ENCODE measurements around the gene MAP6D1. TPM values are rescaled to one million over a fixed set of nuclear protein-coding genes. Genes with fewer than 3 reads are reported as not detected.

Gene MAP6D1
- total RNA-seq, 1 donor = 3.5 TPM

GRCh38 chr3:183854318-183855035 lies 29.1 kb upstream of the MAP6D1 start:
- no peak for TF ChIP-seq CTCF (IDR thresholded peaks at IDR 0.05; ENCODE audit: insufficient read depth, low read depth, low read length)
- no peak overlapping the region for H3K4me3 ChIP-seq (ENCODE audit: low read depth, low read length)
- no peak for DNase-seq (ENCODE audit: low read depth)

DNA sequence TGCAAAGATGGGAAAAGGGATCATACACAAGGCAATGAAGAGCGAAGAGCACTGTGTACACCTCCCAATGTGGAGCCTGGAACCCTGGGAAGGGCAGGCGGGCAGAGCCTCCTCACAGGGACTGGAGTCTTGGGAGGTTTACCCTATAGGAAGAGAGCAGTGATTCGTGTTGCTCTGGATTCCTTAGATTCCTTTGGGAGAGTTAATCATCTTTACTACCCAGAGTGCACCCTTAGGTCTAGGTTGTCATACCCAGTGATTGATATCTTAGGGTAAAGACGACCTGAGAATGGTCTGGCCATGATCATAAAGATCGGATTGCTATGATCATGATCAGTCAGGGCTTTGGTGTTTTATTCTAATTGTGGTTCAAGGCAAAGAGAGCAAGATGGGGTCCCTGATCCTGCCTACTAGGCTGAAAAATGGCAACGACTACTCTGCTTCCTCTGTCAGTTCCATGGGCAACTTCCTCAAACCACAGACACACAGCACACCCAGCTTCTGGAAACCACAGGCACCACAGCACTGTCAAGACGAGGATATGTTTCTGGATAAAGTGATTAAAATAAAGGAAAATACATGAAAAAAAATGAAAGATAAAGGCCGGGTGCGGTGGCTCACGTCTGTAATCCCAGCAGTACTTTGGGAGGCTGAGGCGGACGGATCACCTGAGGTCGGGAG lies 20.4 kb upstream of the MAP6D1 start:
- no peak for TF ChIP-seq CTCF (IDR thresholded peaks at IDR 0.05; ENCODE audit: insufficient read depth, low read depth, low read length)
- DNase-seq (ENCODE audit: low read depth) = no peak

GRCh38 chr3:183845090-183845489 lies 19.7 kb upstream of the MAP6D1 start:
- DNase-seq (ENCODE audit: low read depth) = no peak
- TF ChIP-seq CTCF (IDR thresholded peaks at IDR 0.05; ENCODE audit: insufficient read depth, low read depth, low read length) = no peak
- no peak overlapping the region for H3K4me3 ChIP-seq (ENCODE audit: low read depth, low read length)

More for the DNA sequence above, 20.4 kb upstream of the MAP6D1 start:
- no peak overlapping the region for H3K4me3 ChIP-seq (ENCODE audit: low read depth, low read length)

DNA sequence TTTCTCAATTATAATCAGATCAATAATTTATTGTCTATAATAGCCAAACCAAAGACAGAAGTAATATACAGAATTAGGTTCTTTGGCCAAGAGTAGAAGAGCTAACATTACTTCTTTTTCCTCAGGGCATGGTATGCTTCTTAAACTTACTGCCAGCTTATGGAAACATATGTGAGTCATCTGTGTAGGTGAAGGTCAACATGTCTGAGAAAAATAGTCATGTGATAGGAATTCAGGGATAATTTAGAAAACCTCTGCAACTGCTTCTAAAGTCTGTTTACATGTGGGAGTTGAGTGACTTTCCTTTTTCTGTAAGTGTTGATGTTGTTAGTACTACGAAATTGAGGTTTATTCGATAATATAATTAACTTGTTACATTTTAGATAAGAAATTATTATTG lies 19.2 kb upstream of the MAP6D1 start:
- no peak for TF ChIP-seq CTCF (IDR thresholded peaks at IDR 0.05; ENCODE audit: insufficient read depth, low read depth, low read length)
- DNase-seq (ENCODE audit: low read depth) = peak; percentile 83
- H3K4me3 ChIP-seq (ENCODE audit: low read depth, low read length) = no peak overlapping the region

DNA sequence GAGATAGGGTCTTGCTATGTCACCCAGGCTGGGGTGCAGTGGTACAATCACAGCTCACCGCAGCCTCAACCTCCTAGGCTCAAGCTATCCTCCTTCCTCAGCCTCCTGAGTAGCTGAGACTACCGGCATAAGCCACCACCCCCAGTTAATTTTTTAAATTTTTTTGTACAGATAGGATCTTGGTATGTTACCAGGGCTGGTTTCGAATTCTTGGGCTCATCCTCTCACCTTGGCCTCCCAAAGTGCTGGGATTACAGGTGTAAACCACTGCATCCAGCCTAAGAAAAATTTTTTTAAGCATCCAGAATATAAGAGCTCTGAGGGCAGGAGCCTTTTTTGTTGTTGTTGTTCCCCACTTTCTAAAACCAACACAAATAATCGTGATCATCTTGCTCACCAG lies 14.4 kb upstream of the MAP6D1 start:
- TF ChIP-seq CTCF (IDR thresholded peaks at IDR 0.05; ENCODE audit: insufficient read depth, low read depth, low read length) = no peak
- H3K4me3 ChIP-seq (ENCODE audit: low read depth, low read length) = no peak overlapping the region
- DNase-seq (ENCODE audit: low read depth) = no peak

DNA sequence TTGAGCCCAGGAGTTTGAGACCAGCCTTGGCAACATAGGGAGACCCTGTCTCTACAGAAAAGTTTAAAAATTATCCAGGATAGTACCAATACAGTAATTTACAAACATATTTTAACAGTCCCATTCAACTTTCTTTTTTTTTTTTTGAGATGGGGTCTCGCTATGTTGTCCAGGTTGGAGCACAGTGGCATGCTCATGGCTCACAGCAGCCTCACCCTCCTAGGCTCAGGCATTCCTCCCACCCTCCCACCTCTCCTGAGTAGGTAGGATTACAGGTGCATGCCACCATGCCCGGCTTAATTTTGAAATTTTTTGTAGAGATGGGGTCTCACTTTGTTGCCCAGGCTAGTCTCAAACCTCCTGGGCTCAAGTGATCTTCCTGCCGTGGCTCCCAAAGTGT lies 12.5 kb upstream of the MAP6D1 start:
- no peak for DNase-seq (ENCODE audit: low read depth)
- no peak overlapping the region for H3K4me3 ChIP-seq (ENCODE audit: low read depth, low read length)
- TF ChIP-seq CTCF (IDR thresholded peaks at IDR 0.05; ENCODE audit: insufficient read depth, low read depth, low read length) = no peak
